AG09319 (cell line): Measurements from ENCODE around the gene OMA1.
"Not testable (repeated sequence)": the region's sequence is repeated elsewhere in the genome, so short reads cannot be mapped to it uniquely, and the experiment has no call there.

ENCODE experiments used
- DNase-seq: peaks from one replicate; pipeline ENCODE4 v3.0.0-alpha.2; 2010; ENCODE audit warnings: low read depth; ENCODE audit errors: extremely low read depth
- TF ChIP-seq, protein P1 (sequence below): IDR thresholded peaks from 2 replicates; pipeline ENCODE4 v1.5.1; 2011; ENCODE audit warnings: low read depth, mild to moderate bottlenecking, inconsistent platforms, low read length, moderate library complexity

The OMA1 gene

DNA sequence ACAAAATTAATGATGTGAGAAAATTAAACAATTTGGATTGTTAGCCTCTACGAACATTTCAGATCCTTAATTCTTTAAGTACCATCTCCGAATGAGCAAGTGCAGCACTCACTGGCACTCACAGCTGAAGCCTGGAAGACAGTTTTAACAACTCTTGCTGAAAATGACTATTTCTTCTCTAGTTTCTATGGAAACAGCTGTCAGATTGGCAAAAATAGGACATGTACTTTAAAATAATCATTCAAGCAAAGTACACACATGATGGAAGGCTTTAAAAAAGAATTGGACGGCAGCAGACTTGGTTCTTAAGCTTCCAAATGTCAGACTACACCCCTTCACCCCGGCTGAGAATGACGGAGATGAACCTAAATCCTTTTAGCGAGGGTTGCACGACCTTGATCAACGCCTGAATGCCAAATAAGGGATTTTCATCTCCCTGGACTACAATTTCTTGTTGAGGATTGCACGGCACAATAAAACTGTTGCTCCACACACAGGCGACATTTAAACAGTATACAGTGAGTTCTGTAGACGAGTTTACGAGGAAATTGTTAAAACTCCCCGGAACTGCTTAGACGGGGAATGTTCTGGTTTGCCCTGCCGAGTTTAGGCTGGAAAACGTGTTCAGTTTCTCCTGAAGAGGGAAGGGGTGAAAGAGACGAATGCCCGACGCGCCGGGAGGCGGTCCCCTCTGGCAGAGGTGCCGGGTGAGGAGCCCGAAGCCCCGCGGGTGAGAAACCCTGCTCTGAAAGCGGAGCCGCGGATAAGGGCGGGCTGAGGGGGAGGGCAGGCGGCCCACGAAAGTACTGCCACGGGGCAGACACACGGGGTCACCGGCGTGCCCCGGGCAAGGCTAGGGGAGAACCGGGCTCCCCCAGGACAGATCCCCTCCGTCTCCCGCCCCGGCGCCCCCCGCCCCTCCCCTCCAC lies 671 bp downstream of the OMA1 start:
- DNase-seq: peak; percentile 27
- TF ChIP-seq, protein P1, sequence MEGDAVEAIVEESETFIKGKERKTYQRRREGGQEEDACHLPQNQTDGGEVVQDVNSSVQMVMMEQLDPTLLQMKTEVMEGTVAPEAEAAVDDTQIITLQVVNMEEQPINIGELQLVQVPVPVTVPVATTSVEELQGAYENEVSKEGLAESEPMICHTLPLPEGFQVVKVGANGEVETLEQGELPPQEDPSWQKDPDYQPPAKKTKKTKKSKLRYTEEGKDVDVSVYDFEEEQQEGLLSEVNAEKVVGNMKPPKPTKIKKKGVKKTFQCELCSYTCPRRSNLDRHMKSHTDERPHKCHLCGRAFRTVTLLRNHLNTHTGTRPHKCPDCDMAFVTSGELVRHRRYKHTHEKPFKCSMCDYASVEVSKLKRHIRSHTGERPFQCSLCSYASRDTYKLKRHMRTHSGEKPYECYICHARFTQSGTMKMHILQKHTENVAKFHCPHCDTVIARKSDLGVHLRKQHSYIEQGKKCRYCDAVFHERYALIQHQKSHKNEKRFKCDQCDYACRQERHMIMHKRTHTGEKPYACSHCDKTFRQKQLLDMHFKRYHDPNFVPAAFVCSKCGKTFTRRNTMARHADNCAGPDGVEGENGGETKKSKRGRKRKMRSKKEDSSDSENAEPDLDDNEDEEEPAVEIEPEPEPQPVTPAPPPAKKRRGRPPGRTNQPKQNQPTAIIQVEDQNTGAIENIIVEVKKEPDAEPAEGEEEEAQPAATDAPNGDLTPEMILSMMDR: no peak

GRCh38 chr1:58543260-58543659 lies 3.3 kb downstream of the OMA1 start:
- TF ChIP-seq, protein P1: no peak
- no peak for DNase-seq

DNA sequence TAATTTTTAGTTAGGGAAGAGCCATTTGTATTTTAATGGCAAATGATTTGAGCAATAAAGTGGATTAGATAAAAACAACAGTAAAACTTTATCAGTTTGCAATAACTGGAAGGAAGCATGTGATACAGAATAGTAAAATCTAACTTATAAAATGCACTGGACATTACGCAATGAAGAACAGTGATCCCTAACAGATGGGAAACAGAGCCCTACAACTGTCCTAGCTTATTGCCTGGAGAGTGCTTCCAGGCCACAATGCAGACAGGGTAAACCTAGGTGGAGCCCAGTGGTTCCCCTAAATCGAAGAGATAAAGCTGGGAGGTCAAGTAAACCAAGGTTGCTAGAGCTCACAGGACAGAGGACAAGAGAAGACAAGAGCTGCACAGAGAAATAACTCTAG lies 7.0 kb downstream of the OMA1 start:
- DNase-seq: no peak
- TF ChIP-seq, protein P1: no peak

- TF ChIP-seq, protein P1: no peak
- DNase-seq: no peak
Observed at GRCh38 chr1:58538821-58539220, 7.7 kb downstream of the OMA1 start.

DNA sequence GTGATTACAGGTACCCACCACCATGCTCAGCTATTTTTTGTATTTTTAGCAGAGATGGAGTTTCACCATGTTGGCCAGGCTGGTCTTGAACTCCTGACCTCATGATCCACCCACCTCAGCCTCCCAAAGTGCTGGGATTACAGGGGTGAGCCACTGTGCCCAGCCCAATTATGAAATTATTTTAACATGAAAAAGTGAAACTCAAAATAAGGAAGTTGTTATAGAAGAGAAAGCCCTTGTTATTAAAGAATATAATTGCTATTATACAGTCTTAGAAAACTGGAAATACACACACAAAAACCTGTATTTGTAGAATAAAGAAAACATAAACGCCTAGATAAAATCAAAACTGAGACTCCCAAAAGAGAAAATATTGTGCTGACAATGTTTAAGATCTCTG lies 14.7 kb downstream of the OMA1 start:
- not testable (repeated sequence) for DNase-seq

GRCh38 chr1:58529284-58529683 lies 17.2 kb downstream of the OMA1 start:
- DNase-seq: no peak
- TF ChIP-seq, protein P1: no peak

DNA sequence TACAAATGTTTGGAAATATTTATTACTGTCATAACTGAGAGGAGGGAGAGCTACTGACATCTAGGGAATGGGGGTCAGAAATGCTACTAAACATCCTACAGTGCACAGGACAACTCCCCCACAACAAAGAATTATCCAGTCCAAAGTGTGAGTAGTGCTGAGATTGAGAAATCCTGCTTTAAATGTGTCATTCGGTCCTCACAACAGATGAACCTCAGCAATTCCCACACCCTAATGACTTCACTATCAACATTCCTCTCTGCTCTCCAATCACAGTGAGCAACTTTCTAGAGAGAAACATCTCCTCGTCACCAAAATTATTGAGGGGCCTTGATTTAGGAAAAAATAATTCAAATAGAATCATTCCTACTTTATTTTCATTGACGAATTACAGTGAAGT lies 18.0 kb downstream of the OMA1 start:
- peak; percentile 12 for DNase-seq
- TF ChIP-seq, protein P1: no peak
